Breast epithelium (tissue), 4 donors: ENCODE measurements around the gene NRF1. TPM values are rescaled to one million over a fixed set of nuclear protein-coding genes. Genes with fewer than 3 reads are reported as not detected.

Experiments used
- DNase-seq, 2 donors: peaks; one replicate each; pipeline ENCODE4 v3.0.0-alpha.2; 2019; ENCODE audit warnings: low spot score in 2 of 2
- H3K27ac ChIP-seq, 2 donors: fragments of 200-600 bp; sonication (generic) in 1 of 2; one replicate each; pipeline ENCODE4 v1.5.1; 2016 to 2019; ENCODE audit warnings: mild to moderate bottlenecking in 1 of 2
- H3K27me3 ChIP-seq, 2 donors: fragments of 200-600 bp; sonication (generic) in 1 of 2; one replicate each; pipeline versions ENCODE4 v1.5.1 to v1.6.0; 2017 to 2019; ENCODE audit warnings: control low read depth in 1 of 2, mild to moderate bottlenecking in 1 of 2
- H3K36me3 ChIP-seq: fragments of 200-600 bp; one replicate; pipeline ENCODE4 v1.5.1; 2019
- H3K4me1 ChIP-seq, 2 donors: fragments of 200-600 bp; sonication (generic); one replicate each; pipeline ENCODE4 v1.5.1; 2016 to 2019; ENCODE audit warnings: control low read depth in 1 of 2
- H3K4me3 ChIP-seq, 3 donors: fragments of 200-600 bp; sonication (generic); 1 replicate in 2 of 3; 2 replicates in 1 of 3; pipeline ENCODE4 v1.5.1; 2016 to 2019; ENCODE audit warnings: mild to moderate bottlenecking in 3 of 3, moderate library complexity in 2 of 3
- H3K9me3 ChIP-seq, 2 donors: fragments of 200-600 bp; sonication (generic) in 1 of 2; one replicate each; pipeline ENCODE4 v1.5.1; 2016 to 2019; ENCODE audit warnings: control low read depth in 1 of 2
- CTCF ChIP-seq, 3 donors: fragments of 450-650 bp; IDR thresholded peaks; one replicate each; pipeline ENCODE4 v1.5.1; 2016 to 2017; ENCODE audit warnings: antibody characterized with exemption in 3 of 3, mild to moderate bottlenecking in 3 of 3, moderate library complexity in 3 of 3
- POLR2A ChIP-seq: fragments of 450-650 bp; IDR thresholded peaks from one replicate; pipeline ENCODE4 v1.6.1; 2016; ENCODE audit warnings: antibody characterized with exemption, mild to moderate bottlenecking, moderate library complexity
- POLR2AphosphoS5 ChIP-seq, 3 donors: sonication (generic); formaldehyde crosslinking; IDR thresholded peaks; one replicate each; pipeline ENCODE4 v1.6.1; 2017; ENCODE audit warnings: antibody characterized with exemption in 3 of 3
- intact Hi-C: fragments of 100-400 bp; cut with DNase I; formaldehyde crosslinking; loops from one replicate; pipeline ENCODE4 v1.15.1; 2023; ENCODE audit warnings: low total_unique reads
- total RNA-seq, 3 donors: library from RNA; depleted of rRNA; stranded (reverse); fragments of >200 nt; gene quantifications; one replicate each; pipeline ENCODE4 v1.1.0, GENCODE V29; 2016

The NRF1 gene
- total RNA-seq, 3 donors from 2014 or later, result 24.5 to 29.2 (median 27.2) TPM

- Histone ChIP-seq H3K27ac (no peak overlapping the region), H3K4me3 (no peak overlapping the region), H3K4me1 (no peaks in the 10 kb centered on the region), H3K36me3 (no peaks in the 10 kb centered on the region), H3K27me3 (no peaks in the 10 kb centered on the region), H3K9me3 (no peaks in the 10 kb centered on the region)
- TF ChIP-seq CTCF (IDR thresholded peaks at IDR 0.05), result no peak
- no peak for TF ChIP-seq POLR2A
- TF ChIP-seq POLR2AphosphoS5 (IDR thresholded peaks at IDR 0.05), result no peak
- intact Hi-C loops, result loop anchor here (5.0 kb wide), 1 partner anchor 853 kb away; a partner anchor contains a TSS
- DNase-seq, result no peak
These were observed 41.7 kb upstream of the NRF1 start for GRCh38 chr7:129569811-129570215.

- TF ChIP-seq CTCF (IDR thresholded peaks at IDR 0.05), result no peak
- no peak for TF ChIP-seq POLR2A
- no peak for TF ChIP-seq POLR2AphosphoS5 (IDR thresholded peaks at IDR 0.05)
- intact Hi-C loops, result loop anchor here (5.0 kb wide), 1 partner anchor 854 kb away; a partner anchor contains a TSS
- Histone ChIP-seq H3K9me3 (no peaks in the 10 kb centered on the region), H3K27ac (no peak overlapping the region), H3K36me3 (no peaks in the 10 kb centered on the region), H3K4me3 (no peak overlapping the region), H3K27me3 (no peaks in the 10 kb centered on the region), H3K4me1 (no peaks in the 10 kb centered on the region)
- DNase-seq, result no peak
These were observed 40.3 kb upstream of the NRF1 start for GRCh38 chr7:129571201-129571600.

GRCh38 chr7:129572205-129572604, 39.3 kb upstream of the NRF1 start:
- intact Hi-C loops, result loop anchor here (5.0 kb wide), 1 partner anchor 855 kb away; a partner anchor contains a TSS
- TF ChIP-seq CTCF (IDR thresholded peaks at IDR 0.05) (no peak), POLR2A (no peak), POLR2AphosphoS5 (IDR thresholded peaks at IDR 0.05) (no peak)
- DNase-seq, result no peak
- Histone ChIP-seq H3K9me3 (no peaks in the 10 kb centered on the region), H3K4me3 (no peak overlapping the region), H3K4me1 (no peaks in the 10 kb centered on the region), H3K27ac (no peak overlapping the region), H3K36me3 (no peaks in the 10 kb centered on the region), H3K27me3 (no peaks in the 10 kb centered on the region)

GRCh38 chr7:129574487-129574886, 37.0 kb upstream of the NRF1 start:
- peaks cover 14 to 16% of the 10 kb centered on the region in 2 donors for H3K9me3 ChIP-seq
- no peak overlapping the region for H3K27ac ChIP-seq
- intact Hi-C loops, result loop anchor here (5.0 kb wide), 1 partner anchor 857 kb away; a partner anchor contains a TSS
- no peaks in the 10 kb centered on the region for H3K4me1 ChIP-seq
- no peak for DNase-seq
- H3K27me3 ChIP-seq, result no peaks in the 10 kb centered on the region
- TF ChIP-seq CTCF (IDR thresholded peaks at IDR 0.05) (no peak), POLR2A (no peak), POLR2AphosphoS5 (IDR thresholded peaks at IDR 0.05) (no peak)
- no peaks in the 10 kb centered on the region for H3K36me3 ChIP-seq
- no peak overlapping the region for H3K4me3 ChIP-seq

GRCh38 chr7:129575699-129576098, 35.8 kb upstream of the NRF1 start:
- Histone ChIP-seq H3K4me3 (no peak overlapping the region), H3K4me1 (no peaks in the 10 kb centered on the region), H3K27me3 (no peaks in the 10 kb centered on the region), H3K36me3 (no peaks in the 10 kb centered on the region), H3K27ac (no peak overlapping the region), H3K9me3 (peaks cover 14 to 16% of the 10 kb centered on the region in 2 donors)
- intact Hi-C loops, result no loop called here
- TF ChIP-seq POLR2AphosphoS5 (IDR thresholded peaks at IDR 0.05), result no peak
- no peak for TF ChIP-seq POLR2A
- TF ChIP-seq CTCF (IDR thresholded peaks at IDR 0.05), result no peak
- no peak for DNase-seq
